Measurements from ENCODE around the gene DGKA.
A peak's percentile ranks its signal among the peaks of the same experiment; 100 is the strongest.
"Not testable (repeated sequence)": the region's sequence is repeated elsewhere in the genome, so short reads cannot be mapped to it uniquely, and the experiment has no call there.

The DGKA gene

DNA sequence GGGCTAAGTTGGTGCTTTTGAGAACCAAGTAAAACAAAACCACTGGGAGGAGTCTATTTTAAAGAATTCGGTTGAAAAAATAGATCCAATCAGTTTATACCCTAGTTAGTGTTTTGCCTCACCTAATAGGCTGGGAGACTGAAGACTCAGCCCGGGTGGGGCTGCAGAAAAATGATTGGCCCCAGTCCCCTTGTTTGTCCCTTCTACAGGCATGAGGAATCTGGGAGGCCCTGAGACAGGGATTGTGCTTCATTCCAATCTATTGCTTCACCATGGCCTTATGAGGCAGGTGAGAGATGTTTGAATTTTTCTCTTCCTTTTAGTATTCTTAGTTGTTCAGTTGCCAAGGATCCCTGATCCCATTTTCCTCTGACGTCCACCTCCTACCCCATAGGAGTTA, 41.1 kb downstream of the DGKA start:
- H3K4me1 Mint-ChIP-seq = peaks cover 25% of the 10 kb centered on the region
- H3K36me3 Mint-ChIP-seq = no peaks in the 10 kb centered on the region
- H3K4me3 Mint-ChIP-seq = no peak overlapping the region
- no peak overlapping the region for H3K27ac Mint-ChIP-seq
- H3K27me3 Mint-ChIP-seq = no peaks in the 10 kb centered on the region
- H3K9me3 Mint-ChIP-seq = no peaks in the 10 kb centered on the region

DNA sequence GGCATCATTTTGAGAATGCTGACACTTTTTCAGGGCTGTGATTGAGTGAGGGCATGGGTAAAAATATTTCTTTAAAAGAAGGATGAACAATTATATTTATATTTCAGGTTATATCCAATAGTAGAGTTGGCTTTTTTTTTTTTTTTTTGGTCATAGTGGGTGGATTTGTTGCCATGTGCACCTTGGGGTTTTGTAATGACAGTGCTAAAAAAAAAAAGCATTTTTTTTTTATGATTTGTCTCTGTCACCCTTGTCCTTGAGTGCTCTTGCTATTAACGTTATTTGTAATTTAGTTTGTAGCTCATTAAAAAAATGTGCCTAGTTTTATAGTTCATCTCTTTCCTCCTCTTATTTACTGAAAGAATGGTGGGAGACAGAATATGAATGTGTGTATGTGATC, 41.5 kb downstream of the DGKA start:
- H3K4me3 Mint-ChIP-seq = no peak overlapping the region
- H3K27me3 Mint-ChIP-seq = no peaks in the 10 kb centered on the region
- H3K27ac Mint-ChIP-seq = no peak overlapping the region
- no peaks in the 10 kb centered on the region for H3K36me3 Mint-ChIP-seq
- H3K9me3 Mint-ChIP-seq = no peaks in the 10 kb centered on the region
- H3K4me1 Mint-ChIP-seq = peaks cover 27% of the 10 kb centered on the region

DNA sequence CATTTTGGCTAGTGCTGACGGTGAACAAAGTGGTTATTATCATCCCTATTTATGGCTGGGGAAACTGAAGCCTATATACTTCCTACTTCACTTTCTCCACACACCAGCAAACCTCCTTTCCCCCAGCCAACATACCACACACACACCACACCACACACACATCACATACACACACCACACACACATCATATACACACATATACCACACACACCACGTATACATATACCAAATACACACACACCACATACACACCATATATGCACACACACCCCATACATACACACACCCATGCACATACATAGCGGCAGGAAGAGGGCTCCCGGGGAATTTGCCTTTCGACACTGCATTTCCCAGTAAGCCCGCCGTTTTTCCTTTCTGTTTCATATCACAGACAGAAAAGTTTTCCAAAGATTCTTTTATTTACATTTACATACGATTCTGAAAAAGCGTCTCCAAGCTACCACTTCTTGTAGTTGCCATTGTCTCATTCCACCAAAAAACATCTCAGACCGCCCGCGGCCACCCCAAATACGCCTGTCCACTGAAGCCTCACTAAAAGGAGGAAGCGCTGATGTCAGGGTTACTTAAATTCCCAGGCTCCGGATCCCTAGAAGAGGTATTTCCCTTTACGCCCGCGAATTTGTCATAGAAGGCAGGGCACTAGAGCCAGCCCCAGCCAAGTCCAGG, 42.1 kb downstream of the DGKA start:
- no peak overlapping the region for H3K4me3 Mint-ChIP-seq
- no peaks in the 10 kb centered on the region for H3K27me3 Mint-ChIP-seq
- H3K9me3 Mint-ChIP-seq = no peaks in the 10 kb centered on the region
- H3K36me3 Mint-ChIP-seq = no peaks in the 10 kb centered on the region
- H3K27ac Mint-ChIP-seq = no peak overlapping the region
- peaks cover 27% of the 10 kb centered on the region for H3K4me1 Mint-ChIP-seq

- Mint-ChIP-seq H3K27me3 (no peaks in the 10 kb centered on the region), H3K4me3 (no peak within 1 kb of the TSS), H3K9me3 (no peaks in the 10 kb centered on the region), H3K4me1 (peaks cover 26% of the 10 kb centered on the region), H3K27ac (no peak within 1 kb of the TSS), H3K36me3 (peaks cover 2% of the 10 kb centered on the region)
Observed at GRCh38 chr12:55973599-55974307, 42.8 kb downstream of the DGKA start, which contains the start of gene RAB5B. Gene RAB5B, plus strand, starts transcription at chr12:55974078. Its CDS starts 12,883 bp downstream, at chr12:55986961.

- H3K4me1 Mint-ChIP-seq = peaks cover 31% of the 10 kb centered on the region
Observed at GRCh38 chr12:55974308-55974730, 43.4 kb downstream of the DGKA start.

GRCh38 chr12:55978393-55978792, 47.4 kb downstream of the DGKA start:
- Mint-ChIP-seq H3K4me1 (peaks cover 55% of the 10 kb centered on the region), H3K27ac (peak overlapping the region; percentile 65)

More at GRCh38 chr12:55974308-55974730, 43.4 kb downstream of the DGKA start:
- H3K4me3 Mint-ChIP-seq = no peak overlapping the region
- H3K36me3 Mint-ChIP-seq = peaks cover 2% of the 10 kb centered on the region
- no peaks in the 10 kb centered on the region for H3K27me3 Mint-ChIP-seq
- no peak overlapping the region for H3K27ac Mint-ChIP-seq
- H3K9me3 Mint-ChIP-seq = no peaks in the 10 kb centered on the region

DNA sequence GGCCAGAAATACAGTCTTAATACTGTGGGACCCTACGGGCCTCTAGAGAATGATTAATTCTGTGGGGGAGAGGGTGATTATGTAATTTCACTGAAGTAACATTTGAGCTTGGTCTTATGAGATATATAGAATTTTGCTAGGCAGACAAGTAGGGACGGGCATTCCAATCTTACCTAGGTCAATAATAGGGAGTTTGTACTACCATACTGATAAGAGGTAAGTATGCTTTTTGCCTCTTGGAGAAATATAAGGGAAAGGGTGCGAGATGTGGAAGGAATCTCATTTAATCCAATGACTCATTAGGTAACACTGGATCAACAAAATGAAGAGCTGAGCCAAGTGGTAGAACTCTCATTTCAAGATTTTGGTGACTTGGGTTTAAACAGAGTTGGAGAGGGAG, 48.1 kb downstream of the DGKA start:
- Mint-ChIP-seq H3K36me3 (peaks cover 2% of the 10 kb centered on the region), H3K4me1 (peaks cover 59% of the 10 kb centered on the region), H3K4me3 (no peak overlapping the region), H3K27ac (no peak overlapping the region), H3K9me3 (no peaks in the 10 kb centered on the region), H3K27me3 (no peaks in the 10 kb centered on the region)

More at GRCh38 chr12:55978393-55978792, 47.4 kb downstream of the DGKA start:
- Mint-ChIP-seq H3K4me3 (no peak overlapping the region), H3K9me3 (no peaks in the 10 kb centered on the region), H3K27me3 (no peaks in the 10 kb centered on the region), H3K36me3 (peaks cover 2% of the 10 kb centered on the region)

GRCh38 chr12:55981882-55982281, 50.9 kb downstream of the DGKA start:
- H3K4me3 Mint-ChIP-seq, H3K9me3 Mint-ChIP-seq, H3K27ac Mint-ChIP-seq, H3K27me3 Mint-ChIP-seq, H3K36me3 Mint-ChIP-seq: not testable (repeated sequence)
- H3K4me1 Mint-ChIP-seq = peaks cover 50% of the 10 kb centered on the region

DNA sequence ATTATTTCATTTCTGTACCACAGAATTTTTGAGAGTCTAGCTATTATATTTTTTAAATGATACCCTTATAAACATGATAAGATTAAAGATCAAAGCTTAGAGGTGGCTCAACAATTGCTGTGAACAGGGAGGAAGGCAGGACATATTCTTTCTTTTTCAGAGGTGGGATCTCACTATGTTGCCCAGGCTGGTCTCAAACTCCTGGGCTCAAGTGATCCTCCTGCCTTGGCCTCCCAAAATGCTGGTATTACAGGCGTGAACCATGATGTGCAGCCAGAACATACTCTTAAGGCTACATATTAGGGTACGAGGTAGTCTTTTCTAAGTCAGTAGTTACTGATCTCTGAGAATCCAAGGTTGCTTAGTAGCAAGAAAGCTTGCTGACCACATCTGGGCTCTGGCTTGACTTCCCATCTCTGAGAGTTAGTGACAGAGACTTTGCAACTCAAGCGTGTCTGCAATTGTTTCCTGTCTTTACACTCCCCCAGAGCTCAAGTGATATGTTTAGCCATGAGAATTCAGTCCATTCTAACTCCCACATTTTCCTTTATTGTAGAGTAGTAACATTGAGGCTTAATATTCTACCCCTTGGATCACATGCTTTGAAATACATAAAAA, 51.5 kb downstream of the DGKA start:
- H3K36me3 Mint-ChIP-seq = peaks cover 2% of the 10 kb centered on the region
- no peaks in the 10 kb centered on the region for H3K27me3 Mint-ChIP-seq
- no peak overlapping the region for H3K4me3 Mint-ChIP-seq
- H3K27ac Mint-ChIP-seq = peak overlapping the region; percentile 46
- H3K9me3 Mint-ChIP-seq = no peaks in the 10 kb centered on the region
- peaks cover 45% of the 10 kb centered on the region for H3K4me1 Mint-ChIP-seq

DNA sequence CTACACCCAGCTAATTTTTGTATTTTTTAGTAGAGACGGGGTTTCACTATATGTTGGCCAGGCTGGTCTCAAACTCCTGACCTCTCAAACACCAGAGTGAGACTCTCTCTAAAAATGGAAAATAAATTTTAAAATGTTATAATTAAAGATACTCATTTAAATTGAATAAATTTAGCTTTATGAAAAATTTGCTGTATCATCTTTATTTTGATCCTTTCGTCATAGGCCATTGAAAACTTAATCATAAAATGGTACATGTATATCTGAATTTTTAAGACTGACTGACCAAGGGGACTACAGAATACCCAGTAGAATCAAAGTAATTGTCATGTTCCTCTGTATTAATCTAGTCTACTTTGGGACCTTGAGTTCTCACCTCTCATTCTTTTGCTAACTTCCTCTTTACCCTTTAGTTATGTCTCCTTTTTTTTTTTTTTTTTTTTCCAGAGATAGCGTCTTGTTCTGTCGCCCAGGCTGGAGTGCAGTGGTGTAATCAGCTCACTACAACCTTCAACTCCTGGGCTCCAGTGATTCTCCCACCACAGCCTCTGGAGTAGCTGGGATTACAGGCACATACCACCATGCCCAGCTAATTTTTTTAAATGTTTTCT, 52.4 kb downstream of the DGKA start:
- H3K27ac Mint-ChIP-seq = no peak overlapping the region
- no peaks in the 10 kb centered on the region for H3K27me3 Mint-ChIP-seq
- H3K4me3 Mint-ChIP-seq = no peak overlapping the region
- H3K9me3 Mint-ChIP-seq = no peaks in the 10 kb centered on the region
- peaks cover 36% of the 10 kb centered on the region for H3K4me1 Mint-ChIP-seq
- H3K36me3 Mint-ChIP-seq = peaks cover 1% of the 10 kb centered on the region

DNA sequence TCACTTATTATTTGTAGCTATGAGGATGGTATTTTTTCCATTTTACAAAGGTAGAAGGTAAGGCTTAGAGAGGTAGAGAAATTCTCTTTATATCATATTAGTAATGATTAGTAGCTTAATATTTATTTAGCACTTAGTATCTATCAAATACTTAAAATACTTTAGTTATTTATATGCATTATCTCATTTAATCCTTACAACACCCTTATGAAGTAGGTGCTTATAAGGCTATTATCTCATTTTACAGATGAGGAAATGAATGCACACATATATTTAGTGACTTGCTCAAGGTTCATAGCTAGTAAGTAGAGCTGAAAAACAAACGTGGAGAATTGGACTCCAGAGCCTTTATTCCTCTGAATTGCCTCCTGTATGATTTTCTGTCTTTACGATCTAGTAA, 53.9 kb downstream of the DGKA start:
- H3K27me3 Mint-ChIP-seq = no peaks in the 10 kb centered on the region
- no peaks in the 10 kb centered on the region for H3K9me3 Mint-ChIP-seq
- peaks cover 2% of the 10 kb centered on the region for H3K36me3 Mint-ChIP-seq
- H3K4me1 Mint-ChIP-seq = peaks cover 25% of the 10 kb centered on the region
- no peak overlapping the region for H3K27ac Mint-ChIP-seq
- H3K4me3 Mint-ChIP-seq = no peak overlapping the region

DNA sequence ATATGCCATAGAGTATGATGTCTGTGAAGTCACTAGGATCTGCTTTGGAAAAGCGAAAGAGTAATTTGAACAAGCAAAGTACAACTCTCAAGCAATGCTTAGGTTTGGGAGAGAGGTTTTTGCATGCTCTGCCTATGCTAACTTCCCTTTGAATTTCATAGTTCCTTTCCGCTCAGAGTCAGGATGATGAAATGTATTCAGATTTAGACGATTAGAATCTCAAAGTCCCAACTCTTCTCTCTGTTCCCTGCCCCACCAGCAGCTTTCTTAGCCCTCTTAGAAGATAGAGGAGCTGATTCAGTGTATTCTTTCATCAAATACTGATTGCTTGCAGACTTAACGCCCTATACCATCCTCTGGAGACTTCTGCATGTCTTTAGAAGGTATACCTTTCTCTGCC, 54.4 kb downstream of the DGKA start:
- H3K27me3 Mint-ChIP-seq = no peaks in the 10 kb centered on the region
- no peaks in the 10 kb centered on the region for H3K9me3 Mint-ChIP-seq
- no peak overlapping the region for H3K27ac Mint-ChIP-seq
- H3K36me3 Mint-ChIP-seq = peaks cover 2% of the 10 kb centered on the region
- peaks cover 22% of the 10 kb centered on the region for H3K4me1 Mint-ChIP-seq
- H3K4me3 Mint-ChIP-seq = no peak overlapping the region

DNA sequence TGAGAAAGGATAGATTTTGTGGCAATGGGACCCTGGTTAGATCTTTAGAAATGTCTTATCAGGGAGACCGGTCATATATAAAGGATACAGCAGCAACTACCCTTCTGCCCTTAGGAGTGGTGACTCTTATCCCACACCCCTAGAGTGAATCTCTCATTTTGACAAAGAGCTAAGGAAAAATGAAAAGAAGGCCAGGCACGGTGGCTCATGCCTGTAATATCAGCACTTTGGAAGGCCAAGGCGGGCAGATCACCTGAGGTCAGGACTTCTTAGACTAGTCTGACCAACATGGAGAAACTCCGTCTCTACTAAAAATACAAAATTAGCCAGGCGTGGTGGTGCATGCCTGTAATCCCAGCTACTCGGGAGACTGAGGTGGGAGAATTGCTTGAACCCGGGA, 55.0 kb downstream of the DGKA start:
- not testable (repeated sequence) for H3K9me3 Mint-ChIP-seq, H3K27ac Mint-ChIP-seq, H3K4me3 Mint-ChIP-seq, H3K27me3 Mint-ChIP-seq, H3K36me3 Mint-ChIP-seq
- H3K4me1 Mint-ChIP-seq = peaks cover 16% of the 10 kb centered on the region

GRCh38 chr12:55991110-55991509, 60.1 kb downstream of the DGKA start:
- H3K4me3 Mint-ChIP-seq = no peak overlapping the region
- no peaks in the 10 kb centered on the region for H3K9me3 Mint-ChIP-seq
- H3K36me3 Mint-ChIP-seq = peaks cover 7% of the 10 kb centered on the region
- peaks cover 2% of the 10 kb centered on the region for H3K4me1 Mint-ChIP-seq
- H3K27ac Mint-ChIP-seq = no peak overlapping the region
- H3K27me3 Mint-ChIP-seq = no peaks in the 10 kb centered on the region

GRCh38 chr12:55993230-55993853, 62.4 kb downstream of the DGKA start:
- peaks cover 14% of the 10 kb centered on the region for H3K4me1 Mint-ChIP-seq
- H3K27ac Mint-ChIP-seq = peak overlapping the region; percentile 3
- peaks cover 7% of the 10 kb centered on the region for H3K36me3 Mint-ChIP-seq

More at GRCh38 chr12:55993230-55993853, 62.4 kb downstream of the DGKA start:
- Mint-ChIP-seq H3K4me3 (no peak overlapping the region), H3K27me3 (peaks cover 6% of the 10 kb centered on the region), H3K9me3 (no peaks in the 10 kb centered on the region)

Measured in activated naive CD4-positive, alpha-beta T cell treated with anti-CD3 and anti-CD28 coated beads, Interleukin-2, amount 50 U/mL, for 24 hours (primary cell).